Measurements from ENCODE around the gene CPED1. TPM values are rescaled to one million over a fixed set of nuclear protein-coding genes. Genes with fewer than 3 reads are reported as not detected.

The CPED1 gene
- total RNA-seq, 1 experiment from 2014 or later, result 0.39 TPM

DNA sequence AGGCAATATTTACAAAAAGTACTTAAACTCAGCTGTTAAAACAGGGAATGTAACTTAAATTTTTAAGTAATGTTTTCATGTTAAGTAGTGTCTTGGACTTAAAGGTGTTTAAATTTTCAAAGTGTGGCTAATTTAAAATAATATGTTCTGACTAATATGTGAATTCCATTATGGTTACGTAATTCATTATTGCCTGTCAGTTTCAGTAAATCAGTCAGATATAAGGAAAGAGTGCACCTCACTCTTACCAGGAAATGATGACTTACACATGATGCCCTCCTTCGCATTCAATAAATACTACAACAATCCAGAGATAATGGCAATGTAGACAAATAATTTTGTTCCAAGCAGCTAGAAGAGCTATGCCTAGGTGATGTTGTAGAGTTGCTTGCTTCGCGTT lies 271.3 kb downstream of the CPED1 start:
- Histone ChIP-seq H3K9me3 (ENCODE audit: control insufficient read depth, insufficient read depth, low read depth, low read length) (no peaks in the 10 kb centered on the region), H3K27ac (ENCODE audit: low read length) (no peak overlapping the region), H3K4me3 (ENCODE audit: low read depth in 2 of 2, low read length in 2 of 2) (no peak overlapping the region), H3K36me3 (ENCODE audit: control insufficient read depth, insufficient read depth, low read length) (no peaks in the 10 kb centered on the region; the same call in 1 of the 2 replicates), H3K4me1 (ENCODE audit: control insufficient read depth, insufficient read depth, low read length) (no peaks in the 10 kb centered on the region), H3K27me3 (ENCODE audit: control insufficient read depth, insufficient read depth, low read length) (no peaks in the 10 kb centered on the region)
- ATAC-seq (no peak), DNase-seq (ENCODE audit: low read depth, low spot score) (no peak)
- no TSS peak for BruUV-seq (replicated peaks)
- POLR2A ChIA-PET, result no interaction called here
- in situ Hi-C loops (cut with HindIII; ENCODE audit: low pct_unique_long_range_greater_than_20kb, low sequenced_read_pairs) (no loop called here), intact Hi-C loops (cut with micrococcal nuclease; ENCODE audit: unreplicated experiment) (no loop called here)
- no peak for TF ChIP-seq CTCF (IDR thresholded peaks at IDR 0.05)
- TF ChIP-seq TCF7L2 (IDR thresholded peaks at IDR 0.05; ENCODE audit: low read depth, low read length), result no peak
- TF ChIP-seq POLR2AphosphoS5 (IDR thresholded peaks at IDR 0.05; ENCODE audit: low read depth, low read length), result no peak
- no peak for TF ChIP-seq SIN3A (IDR thresholded peaks at IDR 0.05; ENCODE audit: borderline replicate concordance, insufficient read depth, low read depth, low read length)
- TF ChIP-seq, protein P1, sequence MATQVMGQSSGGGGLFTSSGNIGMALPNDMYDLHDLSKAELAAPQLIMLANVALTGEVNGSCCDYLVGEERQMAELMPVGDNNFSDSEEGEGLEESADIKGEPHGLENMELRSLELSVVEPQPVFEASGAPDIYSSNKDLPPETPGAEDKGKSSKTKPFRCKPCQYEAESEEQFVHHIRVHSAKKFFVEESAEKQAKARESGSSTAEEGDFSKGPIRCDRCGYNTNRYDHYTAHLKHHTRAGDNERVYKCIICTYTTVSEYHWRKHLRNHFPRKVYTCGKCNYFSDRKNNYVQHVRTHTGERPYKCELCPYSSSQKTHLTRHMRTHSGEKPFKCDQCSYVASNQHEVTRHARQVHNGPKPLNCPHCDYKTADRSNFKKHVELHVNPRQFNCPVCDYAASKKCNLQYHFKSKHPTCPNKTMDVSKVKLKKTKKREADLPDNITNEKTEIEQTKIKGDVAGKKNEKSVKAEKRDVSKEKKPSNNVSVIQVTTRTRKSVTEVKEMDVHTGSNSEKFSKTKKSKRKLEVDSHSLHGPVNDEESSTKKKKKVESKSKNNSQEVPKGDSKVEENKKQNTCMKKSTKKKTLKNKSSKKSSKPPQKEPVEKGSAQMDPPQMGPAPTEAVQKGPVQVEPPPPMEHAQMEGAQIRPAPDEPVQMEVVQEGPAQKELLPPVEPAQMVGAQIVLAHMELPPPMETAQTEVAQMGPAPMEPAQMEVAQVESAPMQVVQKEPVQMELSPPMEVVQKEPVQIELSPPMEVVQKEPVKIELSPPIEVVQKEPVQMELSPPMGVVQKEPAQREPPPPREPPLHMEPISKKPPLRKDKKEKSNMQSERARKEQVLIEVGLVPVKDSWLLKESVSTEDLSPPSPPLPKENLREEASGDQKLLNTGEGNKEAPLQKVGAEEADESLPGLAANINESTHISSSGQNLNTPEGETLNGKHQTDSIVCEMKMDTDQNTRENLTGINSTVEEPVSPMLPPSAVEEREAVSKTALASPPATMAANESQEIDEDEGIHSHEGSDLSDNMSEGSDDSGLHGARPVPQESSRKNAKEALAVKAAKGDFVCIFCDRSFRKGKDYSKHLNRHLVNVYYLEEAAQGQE (IDR thresholded peaks at IDR 0.05; ENCODE audit: insufficient read depth in 1 of 2, low read depth in 2 of 2, low read length in 1 of 2), result no peak
- CTCF ChIA-PET, result no interaction called here

DNA sequence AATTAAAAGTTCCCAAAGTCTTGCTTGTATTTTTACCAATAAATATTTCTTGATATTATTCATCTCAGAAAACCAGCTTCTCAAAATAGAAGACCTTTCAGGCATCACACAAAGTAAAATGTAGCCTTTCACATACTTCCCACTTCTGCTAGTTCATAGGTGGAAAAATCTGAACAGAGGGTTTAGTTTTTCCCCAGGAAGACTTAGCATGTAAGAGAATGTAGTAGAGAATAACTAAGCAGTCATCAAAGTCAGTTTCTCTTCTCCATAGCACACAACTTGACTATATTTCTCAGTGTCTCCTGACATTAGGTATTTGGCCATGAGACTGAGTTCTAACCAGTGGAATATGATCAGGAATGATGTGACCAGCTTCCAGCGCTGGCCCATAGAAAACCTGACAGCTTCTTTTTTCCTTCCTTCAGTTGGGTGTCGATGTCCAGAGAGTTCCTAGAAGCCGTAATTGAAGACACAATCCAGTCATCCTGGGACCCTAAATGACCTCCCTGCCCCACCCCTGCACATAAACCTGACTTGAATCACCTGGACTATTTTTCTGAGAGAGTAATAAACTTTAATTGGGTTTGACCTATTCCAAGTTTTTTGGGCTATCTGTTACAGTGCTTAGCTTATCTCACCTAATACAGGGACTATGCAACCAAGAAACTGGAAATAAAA lies 272.8 kb downstream of the CPED1 start:
- no TSS peak for BruUV-seq (replicated peaks)
- in situ Hi-C loops (cut with HindIII; ENCODE audit: low pct_unique_long_range_greater_than_20kb, low sequenced_read_pairs) (no loop called here), intact Hi-C loops (cut with micrococcal nuclease; ENCODE audit: unreplicated experiment) (no loop called here)
- no peaks in the 10 kb centered on the region; the same call in 1 of the 2 replicates for H3K36me3 ChIP-seq (ENCODE audit: control insufficient read depth, insufficient read depth, low read length)
- ChIA-PET POLR2A (no interaction called here), CTCF (interaction anchor here (0.6 kb wide), 1 partner anchor 175 kb away, joined by 3 read pairs; no protein-coding TSS in a partner anchor)
- H3K27me3 ChIP-seq (ENCODE audit: control insufficient read depth, insufficient read depth, low read length), result no peaks in the 10 kb centered on the region
- H3K4me3 ChIP-seq (ENCODE audit: low read depth in 2 of 2, low read length in 2 of 2), result no peak overlapping the region
- DNase-seq (ENCODE audit: low read depth, low spot score), result no peak
- no peak overlapping the region for H3K27ac ChIP-seq (ENCODE audit: low read length)
- TF ChIP-seq CTCF (IDR thresholded peaks at IDR 0.05) (no peak), TCF7L2 (IDR thresholded peaks at IDR 0.05; ENCODE audit: low read depth, low read length) (no peak), SIN3A (IDR thresholded peaks at IDR 0.05; ENCODE audit: borderline replicate concordance, insufficient read depth, low read depth, low read length) (no peak), POLR2AphosphoS5 (IDR thresholded peaks at IDR 0.05; ENCODE audit: low read depth, low read length) (no peak)
- TF ChIP-seq, protein P1 (IDR thresholded peaks at IDR 0.05; ENCODE audit: insufficient read depth in 1 of 2, low read depth in 2 of 2, low read length in 1 of 2), result no peak
- no peak for ATAC-seq
- H3K4me1 ChIP-seq (ENCODE audit: control insufficient read depth, insufficient read depth, low read length), result no peaks in the 10 kb centered on the region
- no peaks in the 10 kb centered on the region for H3K9me3 ChIP-seq (ENCODE audit: control insufficient read depth, insufficient read depth, low read depth, low read length)
